Measurements from ENCODE around the gene AXIN1.
"Not testable (repeated sequence)": the region's sequence is repeated elsewhere in the genome, so short reads cannot be mapped to it uniquely, and the experiment has no call there.

Gene AXIN1

DNA sequence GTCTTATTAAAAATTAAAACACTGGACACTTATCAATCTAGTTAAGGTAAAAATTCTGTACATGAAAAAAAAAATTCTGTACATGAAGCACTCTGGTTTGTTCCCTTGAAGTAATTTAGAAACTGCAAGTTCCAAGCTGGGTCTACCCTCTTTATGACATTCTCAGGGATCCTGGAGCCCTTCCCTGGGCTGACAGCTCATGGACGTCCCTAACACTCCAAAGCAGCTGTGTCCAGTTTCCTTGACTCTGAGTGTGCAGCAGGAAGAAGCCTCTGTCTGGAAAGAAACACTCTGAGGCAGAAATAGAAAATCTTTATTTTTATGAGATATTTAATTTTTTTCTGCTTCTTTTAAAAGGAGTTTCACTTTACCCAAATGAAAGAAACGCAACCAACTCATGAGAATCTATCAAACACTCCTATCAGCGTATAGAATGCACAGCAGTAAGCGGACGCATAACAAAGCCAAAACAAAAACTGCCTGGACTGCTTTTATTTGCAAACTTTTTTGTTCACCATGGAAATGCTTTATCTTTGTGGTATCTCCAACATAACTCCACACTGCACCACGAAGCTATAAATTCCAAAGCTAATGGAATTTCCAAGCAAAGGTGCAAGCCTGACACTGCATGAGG is 21.2 kb downstream of the AXIN1 start:
- ATAC-seq, result not testable (repeated sequence)

DNA sequence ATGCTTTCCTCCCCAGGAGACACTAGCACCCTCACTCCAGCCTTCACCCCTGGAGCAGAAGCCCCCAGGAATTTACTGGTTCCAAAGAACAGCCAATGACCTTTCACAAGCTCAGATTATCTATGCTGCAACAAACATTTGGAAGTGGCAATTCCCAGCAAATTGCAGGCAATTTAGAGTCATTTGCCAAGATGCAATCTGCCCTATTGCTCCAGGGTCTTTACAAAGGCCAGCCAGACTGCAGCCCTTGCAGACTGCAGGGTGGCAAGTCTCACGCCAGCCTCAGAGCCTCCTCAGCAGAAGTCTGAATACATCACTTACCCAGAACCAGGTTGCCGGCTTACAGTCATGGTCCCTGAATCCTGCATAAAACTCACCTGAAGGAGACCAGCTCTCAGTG is 21.8 kb downstream of the AXIN1 start:
- ATAC-seq, result no peak

DNA sequence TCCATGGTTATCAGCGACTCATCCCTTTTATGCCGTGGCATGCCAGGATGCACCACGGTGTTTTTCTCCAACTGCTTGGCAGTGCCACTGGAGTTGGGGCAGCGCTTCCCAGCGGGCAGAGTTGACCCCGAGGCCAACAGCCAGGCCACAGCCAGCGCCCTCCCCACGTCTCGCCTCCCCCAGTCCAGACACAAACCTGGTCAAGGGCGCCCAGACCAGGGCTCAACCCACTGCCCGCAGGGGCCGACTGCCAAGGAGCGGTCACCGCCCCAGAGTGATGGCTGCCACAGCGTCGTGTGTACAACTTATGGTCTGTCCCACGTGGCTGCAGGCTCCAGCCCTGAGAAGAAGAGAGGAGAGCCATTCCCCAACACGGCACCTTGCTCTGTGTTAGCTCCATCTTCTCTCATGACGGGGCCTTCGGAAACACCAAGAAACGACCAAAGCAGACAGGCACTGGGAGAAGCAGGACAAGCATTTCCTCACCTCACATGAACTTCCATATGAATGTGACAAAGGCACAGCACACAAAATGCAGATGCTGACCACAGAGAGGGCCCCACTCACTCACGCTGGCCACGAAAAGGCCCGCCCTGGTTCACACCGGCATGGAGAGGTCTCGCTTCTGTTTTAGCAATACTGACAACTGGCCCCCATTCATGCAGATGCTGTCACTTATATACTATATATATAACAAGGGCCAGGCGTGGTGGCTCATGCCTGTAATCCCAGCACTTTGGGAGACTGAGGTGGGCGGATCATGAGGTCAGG is 27.0 kb downstream of the AXIN1 start:
- ATAC-seq, result no peak

DNA sequence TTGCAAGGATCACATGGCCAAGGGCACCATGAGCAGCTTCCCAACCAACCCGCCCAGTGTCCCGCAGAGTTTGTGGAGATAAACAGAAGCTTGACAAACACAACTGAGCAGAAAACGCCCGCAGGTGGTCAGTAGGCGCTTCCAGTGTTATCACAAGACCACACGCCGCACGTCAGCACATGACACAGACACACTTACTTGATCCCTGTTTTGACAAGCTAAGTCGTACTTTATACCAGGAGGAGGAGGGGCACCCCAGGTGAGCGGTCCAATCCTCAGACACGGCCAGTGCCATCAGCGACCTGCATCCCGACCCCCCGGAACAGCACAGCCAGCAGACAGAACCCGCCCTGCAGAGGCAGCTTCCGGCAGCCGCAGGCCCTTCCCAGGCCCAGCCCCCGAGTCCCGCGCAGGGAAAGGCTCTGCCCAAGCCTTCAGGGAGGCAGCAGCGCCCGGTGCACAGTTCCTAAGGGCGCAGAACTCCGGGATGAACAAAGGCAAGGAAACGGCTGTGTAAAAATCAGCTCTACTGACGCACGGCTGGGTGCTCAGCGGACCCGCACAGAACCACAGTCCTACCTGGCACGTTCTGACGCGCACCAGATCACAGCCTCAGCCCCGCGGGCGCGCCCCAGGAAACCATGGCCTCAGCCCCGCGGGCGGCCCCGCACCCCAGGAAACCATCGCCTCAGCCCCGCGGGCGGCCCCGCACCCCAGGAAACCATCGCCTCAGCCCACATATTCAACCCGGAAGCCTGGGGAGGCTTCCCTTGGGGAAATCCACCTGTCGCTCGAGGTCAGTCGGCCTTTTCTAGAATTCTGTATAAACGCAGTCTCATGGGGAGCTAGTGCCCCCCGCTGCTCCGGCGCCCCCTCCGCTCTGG is 27.8 kb downstream of the AXIN1 start:
- ATAC-seq, result peak; percentile 52 to 60

DNA sequence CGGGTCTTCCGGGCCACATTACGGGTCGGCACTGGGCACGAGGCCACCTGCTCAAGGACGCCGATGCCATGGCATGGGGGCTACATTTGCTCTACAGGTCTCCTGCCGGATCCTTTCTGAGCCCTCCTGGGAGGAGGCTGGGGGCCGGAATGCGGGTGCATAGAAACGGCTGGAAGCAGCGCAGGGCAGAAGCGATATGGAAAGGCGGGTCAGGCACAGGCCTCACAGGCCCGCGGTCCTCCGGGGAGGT is 28.4 kb downstream of the AXIN1 start:
- ATAC-seq, result no peak

DNA sequence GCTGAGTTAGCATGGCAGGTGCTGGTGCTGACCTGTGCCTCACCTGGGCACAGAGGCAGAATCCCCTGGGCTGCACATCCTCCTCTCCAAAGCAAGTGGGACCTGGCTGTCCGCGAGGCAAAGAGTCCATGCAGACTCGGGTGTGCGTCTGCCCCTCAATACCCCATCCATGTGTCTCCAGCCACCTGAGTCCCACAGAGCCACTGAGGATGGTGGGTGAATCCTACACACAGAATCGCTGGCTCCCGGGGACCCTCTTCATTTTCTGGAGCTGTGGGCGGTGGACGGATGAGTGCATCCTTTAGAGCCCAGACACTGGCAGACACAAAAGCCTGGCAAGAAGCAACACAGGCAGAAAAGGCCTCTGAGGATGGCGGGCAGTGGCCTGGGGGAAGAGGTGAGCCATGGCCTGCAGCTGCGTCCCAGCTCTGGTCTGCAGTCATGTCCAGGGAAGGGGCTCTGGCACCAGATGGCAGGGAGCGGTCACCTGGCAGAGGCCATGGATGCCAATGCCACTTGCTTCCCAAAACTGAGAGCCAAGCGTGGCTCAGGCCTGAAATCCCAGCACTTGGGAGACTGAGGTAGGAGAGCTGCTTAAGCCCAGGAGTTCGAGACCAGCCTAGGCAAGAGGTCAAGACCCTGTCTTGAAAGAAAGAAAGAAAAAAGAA is 29.9 kb downstream of the AXIN1 start:
- ATAC-seq, result no peak

DNA sequence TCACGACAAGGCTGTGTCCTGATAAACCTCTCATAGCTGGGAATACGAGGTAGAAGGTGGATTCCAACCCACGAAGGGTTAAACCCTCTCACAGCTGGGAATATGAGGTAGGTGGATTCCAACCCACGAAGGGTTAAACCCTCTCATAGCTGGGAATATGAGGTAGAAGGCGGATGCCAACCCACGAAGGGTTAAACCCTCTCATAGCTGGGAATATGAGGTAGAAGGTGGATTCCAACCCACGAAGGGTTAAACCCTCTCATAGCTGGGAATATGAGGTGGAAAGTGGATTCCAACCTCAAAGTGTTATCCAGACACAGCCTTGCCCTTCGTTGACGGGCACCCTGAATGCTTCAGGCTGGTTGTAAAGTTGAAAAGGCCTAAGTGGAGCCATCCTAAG is 31.0 kb downstream of the AXIN1 start:
- ATAC-seq, result no peak

DNA sequence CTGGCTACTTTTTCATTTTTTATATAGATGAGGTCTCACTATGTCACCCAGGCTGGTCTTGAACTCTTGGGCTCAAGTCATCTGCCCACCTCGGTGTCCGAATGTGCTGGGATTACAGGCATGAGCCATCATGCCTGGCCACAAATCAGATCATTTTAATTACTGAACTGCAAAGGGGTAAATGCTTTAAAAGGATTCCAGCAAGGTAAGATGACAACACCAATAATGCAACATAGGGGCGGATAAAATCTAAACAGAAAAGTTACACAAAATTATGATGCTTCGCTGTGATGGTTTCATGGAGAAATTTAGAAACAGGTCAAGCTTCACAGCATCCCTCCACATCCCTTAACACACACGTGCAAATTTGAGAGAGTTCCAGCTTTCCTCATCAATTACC is 32.3 kb downstream of the AXIN1 start:
- ATAC-seq, result no peak

DNA sequence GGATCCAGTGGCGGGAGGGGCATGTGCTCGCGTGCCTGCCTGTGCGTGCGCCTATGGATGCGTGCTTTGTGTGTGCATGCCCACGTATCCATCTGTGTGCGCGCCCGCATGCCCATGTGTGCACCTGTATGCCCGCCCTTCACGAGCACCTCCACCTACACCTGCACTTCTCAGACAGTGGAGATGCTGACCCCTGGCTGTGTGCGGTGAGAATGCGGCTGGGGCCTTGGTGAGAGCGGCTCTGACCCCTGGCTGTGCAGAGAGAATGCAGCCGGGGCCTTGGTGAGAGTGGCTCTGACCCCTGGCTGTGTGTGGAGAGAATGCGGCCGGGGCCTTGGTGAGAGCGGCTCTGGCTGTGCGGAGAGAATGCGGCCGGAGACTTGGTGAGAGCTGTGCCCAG is 33.9 kb downstream of the AXIN1 start:
- no peak for ATAC-seq

DNA sequence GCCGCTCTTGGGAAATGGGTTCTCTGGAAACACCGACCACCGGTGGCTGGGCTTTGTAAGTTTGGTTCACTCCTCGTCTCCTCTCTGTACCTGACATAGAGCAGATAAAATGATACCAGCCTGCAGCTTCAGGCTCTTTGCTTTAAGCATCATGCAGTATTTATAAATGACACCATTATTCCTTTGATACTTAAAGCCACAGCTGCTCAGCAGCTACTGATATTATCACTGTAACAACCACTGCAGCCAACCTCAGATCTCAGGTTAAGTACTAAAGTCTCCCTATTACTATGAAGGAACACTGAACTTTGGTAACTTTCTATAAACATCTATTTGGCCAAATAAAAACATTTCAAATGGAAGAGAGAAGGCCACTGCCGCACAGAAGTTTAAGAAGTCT is 34.9 kb downstream of the AXIN1 start:
- no peak for ATAC-seq

DNA sequence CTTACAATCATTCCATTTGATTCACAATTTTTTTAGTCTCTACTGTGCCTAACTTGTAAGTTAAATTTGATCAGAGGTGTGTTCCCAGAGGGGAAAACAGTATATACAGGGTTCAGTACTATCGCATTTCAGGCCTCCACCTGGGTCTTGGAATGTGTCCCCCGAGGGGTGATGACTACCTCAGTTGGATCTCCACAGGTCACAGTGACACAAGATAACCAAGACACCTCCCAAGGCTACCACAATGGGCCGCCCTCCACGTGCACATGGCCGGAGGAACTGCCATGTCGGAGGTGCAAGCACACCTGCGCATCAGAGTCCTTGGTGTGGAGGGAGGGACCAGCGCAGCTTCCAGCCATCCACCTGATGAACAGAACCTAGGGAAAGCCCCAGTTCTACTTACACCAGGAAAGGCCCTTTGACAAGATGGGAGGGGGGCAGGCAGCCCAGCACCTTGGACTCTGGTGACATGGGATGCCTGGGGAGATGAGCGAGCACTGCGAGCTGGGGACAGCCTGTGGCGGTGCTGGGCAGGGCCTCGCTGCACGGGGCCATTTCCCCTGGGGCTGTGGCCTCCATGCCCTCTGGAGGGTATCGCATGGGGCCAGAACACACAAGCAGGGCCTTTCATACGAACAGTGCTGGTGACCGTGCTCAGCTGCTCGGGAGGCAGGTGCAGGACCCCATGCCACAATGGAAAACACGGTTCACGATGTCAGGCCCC is 35.6 kb downstream of the AXIN1 start:
- ATAC-seq, result no peak

DNA sequence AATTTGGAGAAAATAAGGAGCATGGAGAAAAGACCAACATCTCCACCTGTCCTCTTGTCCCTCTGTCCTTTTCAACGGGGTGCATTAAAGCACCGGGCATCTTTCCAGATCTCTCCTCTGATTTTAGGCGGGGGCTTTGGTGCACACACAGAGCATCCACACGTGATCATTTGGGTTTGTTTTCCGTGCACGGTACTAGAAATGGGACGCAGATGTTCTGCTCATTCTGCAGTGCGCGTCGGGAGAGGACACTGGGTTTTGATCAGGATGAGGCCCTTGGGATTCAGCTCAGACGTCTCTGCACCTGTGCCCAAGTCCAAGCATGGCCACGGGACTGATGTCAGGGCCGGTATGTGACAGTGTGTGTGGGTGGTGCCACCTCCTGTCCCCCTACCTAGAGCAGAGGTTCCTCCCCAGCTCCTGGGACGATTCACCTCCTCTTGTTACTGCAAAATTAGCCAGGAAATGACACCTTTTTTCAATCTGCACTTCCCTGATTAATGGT is 37.7 kb downstream of the AXIN1 start:
- ATAC-seq, result no peak

DNA sequence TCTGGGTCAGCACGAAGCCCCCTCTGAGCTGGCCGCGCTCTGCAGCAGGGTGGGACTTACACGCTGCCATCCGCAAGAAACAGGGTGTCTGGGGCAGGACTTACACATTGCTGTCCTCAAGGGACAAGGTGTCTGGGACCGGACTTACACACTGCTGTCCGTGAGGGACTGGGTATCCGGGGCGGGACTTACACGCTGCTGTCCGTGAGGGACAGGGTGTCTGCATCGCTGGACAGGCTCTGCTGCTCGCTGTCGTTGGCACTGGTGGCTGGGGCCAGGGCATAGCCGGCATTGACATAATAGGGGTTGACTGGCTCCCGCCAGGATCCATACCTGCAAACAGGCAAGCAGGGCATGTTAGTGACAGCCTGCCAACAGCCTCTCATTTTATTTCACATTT is 38.2 kb downstream of the AXIN1 start:
- no peak for ATAC-seq

DNA sequence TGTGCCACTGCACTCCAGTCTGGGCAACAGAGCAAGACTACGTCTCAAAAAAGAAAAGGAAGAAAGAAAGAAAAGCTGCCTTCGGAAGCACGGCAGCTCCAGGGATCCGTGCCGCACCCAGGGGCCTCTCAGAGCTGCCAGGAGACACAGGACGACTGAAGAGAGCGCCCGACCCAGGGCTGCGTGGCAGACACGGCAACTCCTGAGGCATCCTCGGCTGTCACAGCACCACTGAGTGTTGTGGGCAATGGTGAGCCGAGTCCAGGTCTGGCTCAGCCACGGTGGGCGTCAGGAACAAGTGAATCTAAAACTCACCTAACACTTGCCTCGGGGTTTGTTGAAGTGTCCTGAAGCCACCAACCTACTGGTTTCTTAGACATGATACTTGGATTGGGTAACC is 40.8 kb downstream of the AXIN1 start:
- no peak for ATAC-seq

DNA sequence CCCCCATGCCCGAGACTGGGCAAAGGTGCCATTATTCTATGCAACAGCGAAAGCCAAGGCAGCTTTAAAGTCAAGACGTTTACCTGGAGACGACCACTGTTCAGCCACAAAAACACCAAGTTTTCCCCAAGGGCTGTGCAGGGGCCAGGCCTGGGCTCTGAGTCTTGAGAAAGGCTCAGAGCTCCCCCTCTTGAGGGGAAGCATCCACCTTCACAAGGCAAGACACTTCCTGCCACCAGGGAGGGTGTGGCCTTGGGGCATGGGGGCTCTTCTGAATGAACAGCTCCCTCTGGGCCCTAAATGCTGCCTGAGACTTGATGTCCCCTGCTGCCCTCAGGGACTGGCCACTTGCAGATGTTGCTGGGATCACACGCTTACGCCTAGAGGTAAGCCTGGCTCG is 43.0 kb downstream of the AXIN1 start:
- no peak for ATAC-seq

DNA sequence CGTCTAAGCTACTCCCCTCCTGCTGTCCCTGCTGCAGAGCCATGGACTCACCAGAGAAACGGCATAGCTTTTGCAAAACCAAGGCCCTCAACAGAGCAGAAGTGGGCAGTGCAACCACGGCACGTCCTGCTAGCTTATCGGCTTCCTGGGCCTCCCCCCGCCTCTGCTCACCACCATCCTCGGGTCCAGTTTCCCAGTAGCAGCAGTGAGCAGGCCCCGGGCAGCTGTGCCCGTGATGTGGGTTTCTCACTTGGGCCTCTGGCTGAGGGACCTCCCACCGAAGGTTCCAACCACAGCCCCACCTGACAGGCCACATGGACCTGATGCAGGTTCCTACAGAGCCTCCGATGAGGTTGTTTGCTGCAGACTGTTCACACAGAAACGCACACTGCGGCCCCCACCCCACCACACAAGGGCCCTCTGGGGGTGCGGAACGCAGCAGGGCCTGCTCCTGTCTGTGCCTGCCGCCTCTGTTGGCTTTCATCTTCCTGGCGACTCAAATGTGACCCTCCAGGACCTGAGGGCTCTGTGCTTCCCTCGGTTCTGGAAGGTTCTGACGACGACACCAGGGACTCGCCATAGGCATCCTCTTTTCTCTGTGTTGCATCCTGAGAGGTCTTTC is 44.7 kb downstream of the AXIN1 start:
- ATAC-seq, result no peak

DNA sequence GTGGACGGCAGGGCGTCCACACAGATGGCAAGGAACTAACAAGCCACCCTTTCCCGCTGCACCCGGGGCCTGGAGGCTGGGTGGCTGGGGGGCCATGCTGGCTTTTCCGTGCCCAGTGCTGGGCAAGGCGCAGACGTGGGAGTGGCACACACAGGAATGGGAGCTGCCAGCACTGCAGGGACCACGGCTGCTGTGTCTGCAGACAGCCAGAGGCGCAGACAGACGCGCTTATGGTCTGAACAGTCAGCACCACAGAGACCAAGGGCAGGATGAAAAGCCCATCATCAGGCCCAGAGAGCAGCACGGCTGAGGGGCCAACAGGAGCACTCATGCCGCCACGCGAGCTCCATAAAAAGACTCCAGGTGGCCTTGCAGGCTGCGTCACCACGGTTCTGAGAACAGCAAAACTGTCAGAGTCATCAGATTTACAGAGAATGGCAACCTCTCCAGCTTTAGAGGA is 45.6 kb downstream of the AXIN1 start:
- ATAC-seq, result no peak

DNA sequence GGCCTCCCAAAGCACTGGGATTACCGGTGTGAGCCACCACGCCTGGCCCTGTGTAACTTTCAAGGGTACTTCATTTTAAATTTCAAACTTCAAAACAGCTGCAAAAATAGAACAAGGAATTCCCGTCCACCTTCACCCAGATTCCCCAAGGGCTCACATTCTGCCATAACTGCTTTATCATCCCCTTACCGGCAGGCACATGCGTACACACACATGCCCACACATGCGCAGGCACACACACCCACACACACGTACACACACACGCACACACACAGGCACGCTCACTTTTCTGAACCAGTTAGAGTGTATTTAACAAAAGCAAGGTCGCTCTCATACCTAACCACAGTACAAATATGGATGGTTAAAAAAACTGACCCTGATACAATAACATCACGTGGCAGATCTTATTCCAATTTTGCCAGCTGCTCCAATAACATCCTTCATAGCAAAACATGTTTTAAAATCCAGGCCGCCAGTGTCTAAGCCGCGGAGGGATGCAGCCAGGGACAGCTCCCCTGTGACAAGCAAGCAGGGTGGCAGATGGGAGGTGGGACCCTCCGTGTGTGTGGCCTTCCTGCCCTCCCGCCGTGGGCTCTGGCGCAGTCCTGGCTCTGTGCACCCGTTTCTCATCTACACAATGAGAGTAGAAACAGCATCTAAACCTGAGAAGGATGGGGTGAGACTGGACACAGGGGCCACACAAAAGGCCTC is 46.5 kb downstream of the AXIN1 start:
- no peak for ATAC-seq

DNA sequence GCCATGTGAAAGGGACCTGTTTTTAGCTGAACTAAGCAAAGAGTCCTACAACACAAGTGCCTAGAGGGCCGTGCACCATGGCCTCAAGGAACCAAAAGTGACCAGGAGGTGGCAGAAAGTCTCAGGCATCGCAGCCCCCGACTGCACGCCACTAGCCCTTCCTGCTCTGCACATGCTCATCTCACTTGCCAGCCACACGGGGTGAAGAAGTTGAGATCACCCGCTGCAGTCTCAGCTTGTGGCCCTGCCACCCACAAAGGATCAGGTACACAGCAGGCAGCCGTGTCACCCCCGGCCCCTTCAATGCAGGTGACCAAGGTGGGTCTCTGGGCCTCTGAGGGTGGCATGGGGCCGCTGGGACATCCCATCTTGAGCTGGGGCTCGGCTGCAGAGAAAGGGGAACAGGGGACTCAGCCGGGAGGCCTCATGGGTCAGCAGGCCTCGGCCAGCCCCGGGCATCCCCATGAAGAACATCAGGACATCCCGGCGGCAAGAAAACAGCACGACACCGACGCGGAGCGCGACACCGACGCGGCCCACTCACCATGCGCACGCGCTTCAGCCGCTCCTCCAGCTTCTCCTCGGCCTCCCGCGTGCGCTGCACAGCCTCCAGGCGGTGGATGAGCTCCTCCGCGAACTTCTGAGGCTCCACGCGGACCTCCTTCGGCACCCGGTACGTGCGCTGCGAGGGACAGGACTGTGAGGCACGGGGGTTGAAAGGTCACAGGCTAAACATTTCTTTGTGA is 48.6 kb downstream of the AXIN1 start:
- ATAC-seq, result peak in 1 of 2 donors; percentile 30

DNA sequence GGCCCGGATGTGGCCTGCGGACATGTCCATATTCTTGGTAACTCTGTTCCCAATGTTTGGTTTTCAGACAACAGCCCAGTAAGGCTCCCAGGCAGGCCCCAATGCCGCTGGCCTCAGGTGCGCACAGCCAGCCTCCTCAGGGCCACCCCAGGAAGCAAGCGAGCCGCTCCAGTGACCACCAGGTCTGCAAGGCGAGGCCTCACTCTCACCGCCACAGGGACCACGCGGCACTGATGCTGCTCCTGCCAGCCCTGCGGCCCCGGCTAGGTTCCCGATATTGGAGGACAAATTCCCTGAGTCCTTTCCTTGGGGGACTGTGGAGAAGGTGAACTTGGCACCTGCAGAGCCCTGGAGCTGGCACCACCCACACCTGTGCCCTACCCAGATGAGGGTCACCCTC is 50.6 kb downstream of the AXIN1 start:
- ATAC-seq, result no peak

DNA sequence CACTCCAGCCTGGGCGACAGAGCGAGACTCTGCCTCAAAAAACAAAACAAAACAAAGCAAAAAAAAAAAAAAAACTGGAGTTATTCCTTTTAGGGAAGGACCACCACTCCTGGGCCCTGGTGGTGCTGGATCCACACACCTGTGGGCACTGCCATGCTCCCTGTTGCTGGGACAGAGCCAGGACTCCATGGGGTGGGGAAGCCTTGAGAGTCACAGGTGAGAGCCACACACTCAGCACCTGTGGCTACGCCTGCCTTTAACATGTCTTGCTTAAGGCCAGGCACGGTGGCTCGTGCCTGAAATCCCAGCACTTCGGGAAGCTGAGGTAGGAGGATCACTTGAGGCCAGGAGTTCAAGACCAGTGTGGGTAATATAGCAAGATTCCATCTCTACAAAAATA is 51.3 kb downstream of the AXIN1 start:
- ATAC-seq, result no peak
